Measurements from ENCODE around the gene MCC. TPM values are rescaled to one million over a fixed set of nuclear protein-coding genes. Genes with fewer than 3 reads are reported as not detected.

Gene MCC
- total RNA-seq, 3 donors from 2014 or later: 1.2 to 2.9 (median 2.5) TPM

DNA sequence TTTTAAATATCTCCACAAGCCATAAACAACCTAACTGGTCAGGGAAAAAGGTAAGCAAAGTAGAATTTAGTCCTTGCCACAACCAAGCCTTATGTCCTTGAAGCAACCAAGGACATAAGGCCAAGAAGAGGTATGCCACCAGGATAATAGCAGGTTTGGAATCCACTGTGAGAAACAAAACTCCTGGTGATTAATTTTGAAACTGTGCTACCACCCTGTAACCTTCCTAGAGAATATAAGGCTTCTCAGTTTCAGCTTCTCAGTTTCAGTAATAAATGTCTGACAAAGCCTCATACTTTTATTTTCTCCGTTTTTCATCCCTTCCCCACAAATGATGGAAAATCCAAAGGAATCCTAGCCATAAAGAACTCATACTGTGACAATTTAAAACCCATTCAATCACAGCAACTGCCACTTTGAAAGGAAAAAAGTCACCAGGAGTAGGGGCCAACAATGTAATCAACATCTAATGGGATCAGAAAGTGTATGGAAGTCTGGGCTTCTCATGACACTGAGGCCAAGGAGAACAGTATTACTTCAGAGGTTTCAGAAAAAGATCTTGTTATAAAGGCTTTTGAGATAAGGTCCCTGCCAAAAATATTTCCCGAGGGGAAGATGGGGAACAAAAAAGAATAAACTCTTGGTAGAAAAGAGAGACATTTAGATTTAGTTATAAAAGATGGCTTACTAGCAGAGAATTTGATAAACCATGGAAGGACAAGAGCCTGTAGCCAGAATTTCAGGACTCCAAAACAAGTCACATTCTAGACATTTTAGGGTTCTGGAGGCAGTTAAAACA, 242.6 kb downstream of the MCC start:
- DNase-seq: no peak
- Mint-ChIP-seq H3K27me3 (ENCODE audit: low read depth) (no peaks in the 10 kb centered on the region), H3K36me3 (ENCODE audit: insufficient read depth) (peaks cover 3% of the 10 kb centered on the region), H3K4me3 (no peak overlapping the region), H3K4me1 (ENCODE audit: low read depth) (no peaks in the 10 kb centered on the region), H3K9me3 (no peaks in the 10 kb centered on the region)
- no peak for ATAC-seq

DNA sequence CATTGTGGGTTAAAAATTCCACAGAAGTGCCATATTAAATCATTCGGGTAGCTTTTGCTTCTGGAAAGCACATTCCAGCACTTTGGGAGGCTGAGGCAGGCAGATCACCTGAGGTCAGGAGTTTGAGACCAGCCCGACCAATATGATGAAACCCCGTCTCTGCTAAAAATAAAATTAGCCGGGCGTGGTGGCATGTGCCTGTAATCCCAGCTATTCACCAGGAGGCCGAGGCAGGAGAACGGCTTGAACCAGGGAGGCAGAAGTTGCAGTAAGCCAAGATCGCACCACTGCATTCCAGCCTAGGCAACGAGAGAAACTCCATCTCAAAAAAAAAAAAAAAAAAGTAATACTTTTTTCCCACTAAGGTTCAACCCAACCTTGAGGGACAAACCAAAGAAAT, 243.3 kb downstream of the MCC start:
- Mint-ChIP-seq H3K27me3 (ENCODE audit: low read depth) (no peaks in the 10 kb centered on the region), H3K36me3 (ENCODE audit: insufficient read depth) (peaks cover 3% of the 10 kb centered on the region)

DNA sequence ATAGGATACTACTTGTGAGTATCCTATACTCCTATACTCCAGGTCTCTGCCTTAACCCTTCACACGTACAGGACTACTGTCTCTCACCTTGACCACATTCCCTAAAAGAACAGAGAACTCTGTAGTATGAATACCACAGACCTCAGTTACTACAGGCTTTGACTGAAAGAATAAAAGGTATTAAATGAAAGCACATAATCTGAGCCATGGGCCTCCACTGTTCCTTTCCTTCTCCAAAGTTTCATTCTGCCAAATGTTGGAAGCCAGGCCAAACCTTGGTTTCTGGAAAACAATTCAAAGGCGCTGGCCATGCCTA, 244.9 kb downstream of the MCC start:
- Mint-ChIP-seq H3K36me3 (ENCODE audit: insufficient read depth) (no peaks in the 10 kb centered on the region), H3K4me3 (no peak overlapping the region), H3K27me3 (ENCODE audit: low read depth) (no peaks in the 10 kb centered on the region), H3K9me3 (no peaks in the 10 kb centered on the region), H3K4me1 (ENCODE audit: low read depth) (no peaks in the 10 kb centered on the region)
- DNase-seq (no peak), ATAC-seq (no peak)

More for the DNA sequence above, 243.3 kb downstream of the MCC start:
- ATAC-seq: no peak
- no peak for DNase-seq
- Mint-ChIP-seq H3K4me1 (ENCODE audit: low read depth) (no peaks in the 10 kb centered on the region), H3K4me3 (no peak overlapping the region), H3K9me3 (no peaks in the 10 kb centered on the region)

DNA sequence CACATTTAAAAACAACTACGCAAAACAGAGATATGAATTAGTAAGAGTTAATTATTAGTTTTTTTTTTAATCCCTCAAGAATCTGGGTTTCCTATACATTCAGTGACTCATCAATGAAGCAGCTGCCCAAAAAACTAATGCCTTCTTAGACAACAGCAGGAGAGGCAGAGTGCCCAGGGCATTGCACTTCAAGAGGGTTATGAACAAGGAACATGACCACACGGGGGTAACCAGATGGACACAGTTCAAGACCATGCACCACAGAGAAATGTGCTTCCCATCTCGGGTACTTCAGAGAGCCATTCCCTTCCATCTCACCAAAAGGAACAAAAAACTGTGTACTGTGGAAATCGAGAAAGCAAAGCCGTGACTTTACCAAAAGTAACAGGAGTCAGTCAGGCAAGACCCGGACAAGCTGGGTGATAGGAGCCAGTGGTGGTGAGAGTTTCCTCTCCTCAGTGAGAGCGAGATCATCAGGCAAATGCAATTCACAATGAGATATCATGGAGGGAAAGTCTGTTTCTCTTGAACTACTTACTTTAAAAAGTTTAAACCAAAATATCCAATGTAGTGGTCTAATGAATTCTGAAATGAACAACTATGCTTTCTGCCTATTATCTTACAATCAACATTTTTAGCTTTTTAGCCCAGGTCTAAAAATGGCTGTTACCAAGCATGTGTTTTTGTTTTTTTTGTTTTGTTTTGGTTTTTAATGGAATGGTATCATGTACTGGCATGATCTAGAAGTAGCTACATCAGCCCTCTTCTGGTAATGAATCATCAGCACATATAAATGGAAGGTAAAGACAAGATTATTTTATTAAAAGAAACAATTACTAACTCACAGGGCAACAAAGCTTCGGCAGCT, 245.5 kb downstream of the MCC start:
- H3K27me3 Mint-ChIP-seq (ENCODE audit: low read depth): no peaks in the 10 kb centered on the region
- no peaks in the 10 kb centered on the region for H3K4me1 Mint-ChIP-seq (ENCODE audit: low read depth)
- H3K36me3 Mint-ChIP-seq (ENCODE audit: insufficient read depth): no peaks in the 10 kb centered on the region
- ATAC-seq: no peak
- no peaks in the 10 kb centered on the region for H3K9me3 Mint-ChIP-seq
- H3K4me3 Mint-ChIP-seq: no peak overlapping the region
- no peak for DNase-seq

DNA sequence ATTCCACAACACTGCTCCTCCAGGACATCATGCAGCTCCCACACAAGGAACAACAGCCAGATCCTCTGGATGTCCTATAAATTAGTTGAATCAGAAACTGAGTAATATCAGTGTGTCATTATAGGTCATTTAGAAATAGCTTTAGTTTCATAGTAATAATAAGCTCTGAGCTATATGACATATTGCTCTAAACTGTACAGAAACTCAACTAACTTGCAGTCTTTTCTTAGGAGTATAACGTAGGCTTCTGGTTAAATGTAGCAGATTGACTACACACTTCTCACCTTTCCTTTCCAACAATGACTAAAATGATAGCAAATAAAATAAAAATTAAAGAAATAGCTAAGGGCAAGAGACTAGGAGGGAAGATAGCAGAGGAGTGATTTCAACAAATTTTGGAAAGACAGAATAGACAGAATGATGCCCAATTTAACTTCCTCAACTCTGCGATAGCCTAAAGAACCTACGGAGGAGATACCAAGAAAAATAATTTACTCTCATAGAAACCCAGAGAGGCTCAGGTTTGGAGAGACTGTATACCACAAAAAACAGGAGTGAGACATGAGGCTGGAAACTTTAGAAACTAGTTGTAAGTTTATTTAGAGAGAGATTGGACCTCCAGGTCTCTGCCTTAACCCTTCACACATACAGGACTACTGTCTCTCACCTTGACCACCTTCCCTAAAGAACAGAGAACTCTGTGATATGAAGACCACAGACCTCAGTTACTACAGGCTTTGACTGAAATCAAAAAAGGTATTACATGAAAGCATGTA, 247.1 kb downstream of the MCC start:
- no peaks in the 10 kb centered on the region for H3K9me3 Mint-ChIP-seq

DNA sequence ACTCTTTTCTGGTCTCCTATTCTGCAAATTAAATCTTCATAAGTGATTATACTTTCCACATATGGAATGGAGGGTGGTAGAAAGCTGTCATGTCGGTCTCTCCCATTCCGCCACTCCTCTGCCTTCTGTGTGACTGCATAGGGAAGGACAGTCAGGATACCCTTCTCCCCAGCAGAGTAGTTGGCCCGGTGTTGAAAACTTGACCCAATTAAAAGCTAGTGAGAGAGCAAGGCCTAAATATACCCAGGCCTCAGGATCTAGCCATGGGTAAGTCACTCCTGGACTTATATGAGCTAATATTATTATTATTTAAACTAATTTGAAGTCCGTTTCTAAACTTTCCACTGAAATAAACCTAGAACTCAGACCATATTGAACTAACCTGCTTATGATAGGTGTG, 248.2 kb downstream of the MCC start:
- DNase-seq (no peak), ATAC-seq (no peak)
- no peak overlapping the region for H3K4me3 Mint-ChIP-seq
- H3K9me3 Mint-ChIP-seq: no peaks in the 10 kb centered on the region
- no peaks in the 10 kb centered on the region for H3K36me3 Mint-ChIP-seq (ENCODE audit: insufficient read depth)
- H3K4me1 Mint-ChIP-seq (ENCODE audit: low read depth): no peaks in the 10 kb centered on the region
- H3K27me3 Mint-ChIP-seq (ENCODE audit: low read depth): peaks cover 3% of the 10 kb centered on the region

More for the DNA sequence above, 247.1 kb downstream of the MCC start:
- peaks cover 3% of the 10 kb centered on the region for H3K27me3 Mint-ChIP-seq (ENCODE audit: low read depth)
- no peaks in the 10 kb centered on the region for H3K4me1 Mint-ChIP-seq (ENCODE audit: low read depth)
- no peaks in the 10 kb centered on the region for H3K36me3 Mint-ChIP-seq (ENCODE audit: insufficient read depth)
- ATAC-seq: no peak
- no peak overlapping the region for H3K4me3 Mint-ChIP-seq
- DNase-seq: no peak

DNA sequence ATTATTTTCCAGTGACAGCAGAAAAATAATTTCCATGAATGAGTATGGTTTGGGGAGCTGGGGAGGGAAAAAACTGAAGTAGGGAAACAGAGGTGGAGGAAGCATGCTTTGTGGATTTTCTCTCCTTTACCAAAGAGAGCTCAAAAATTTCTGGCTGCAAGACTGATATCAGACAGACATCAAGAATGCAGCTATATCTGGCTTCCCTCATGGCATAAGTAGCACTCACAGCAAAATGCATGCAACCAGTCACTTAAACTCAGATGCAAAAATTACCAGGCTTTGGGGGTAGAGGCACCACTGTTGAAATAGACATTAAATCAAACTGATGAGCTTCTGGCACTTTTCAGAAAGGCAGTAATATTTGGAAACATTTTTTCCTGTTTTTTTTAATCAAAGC, 250.4 kb downstream of the MCC start:
- Mint-ChIP-seq H3K9me3 (no peaks in the 10 kb centered on the region), H3K4me1 (ENCODE audit: low read depth) (peaks cover 2% of the 10 kb centered on the region), H3K27me3 (ENCODE audit: low read depth) (peaks cover 3% of the 10 kb centered on the region), H3K4me3 (no peak overlapping the region), H3K36me3 (ENCODE audit: insufficient read depth) (no peaks in the 10 kb centered on the region)
- DNase-seq (no peak), ATAC-seq (no peak)

DNA sequence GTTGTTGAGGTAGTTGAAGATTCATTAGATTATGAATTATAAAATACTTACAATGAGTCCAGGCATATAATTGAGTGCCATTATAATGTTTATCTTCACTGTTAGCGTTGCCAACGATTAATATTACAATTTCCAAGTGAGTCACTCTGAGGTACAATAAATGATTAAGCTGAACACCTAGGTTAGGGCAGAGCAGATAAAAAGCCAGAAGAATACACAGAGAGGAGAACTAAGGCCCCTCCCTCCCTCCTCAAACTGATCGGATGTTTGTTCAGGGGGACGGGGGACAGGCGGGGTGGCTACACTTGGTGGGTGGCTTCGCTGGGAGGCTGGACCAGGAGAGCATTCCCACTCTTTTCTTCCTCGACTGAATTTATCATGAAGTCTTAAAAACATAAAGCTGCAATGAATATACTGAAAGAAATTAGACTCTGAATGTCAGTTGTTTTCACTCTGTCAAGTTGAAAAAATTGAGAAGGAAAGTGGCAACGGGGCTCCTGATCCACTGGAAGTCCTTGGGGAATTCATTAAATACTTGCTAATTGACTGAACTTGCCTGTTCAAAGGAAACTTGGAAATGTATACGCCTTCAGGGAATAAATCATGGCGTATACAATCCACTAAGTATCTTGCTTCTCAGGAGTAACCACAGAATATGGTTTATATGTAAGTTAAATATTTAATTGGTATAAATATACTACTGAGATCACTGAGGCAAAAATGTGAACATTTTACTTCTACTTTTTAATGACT, 251.5 kb downstream of the MCC start:
- Mint-ChIP-seq H3K4me1 (ENCODE audit: low read depth) (peaks cover 2% of the 10 kb centered on the region), H3K4me3 (no peak overlapping the region), H3K9me3 (no peaks in the 10 kb centered on the region), H3K27me3 (ENCODE audit: low read depth) (peaks cover 3% of the 10 kb centered on the region), H3K36me3 (ENCODE audit: insufficient read depth) (no peaks in the 10 kb centered on the region)
- no peak for ATAC-seq
- no peak for DNase-seq

DNA sequence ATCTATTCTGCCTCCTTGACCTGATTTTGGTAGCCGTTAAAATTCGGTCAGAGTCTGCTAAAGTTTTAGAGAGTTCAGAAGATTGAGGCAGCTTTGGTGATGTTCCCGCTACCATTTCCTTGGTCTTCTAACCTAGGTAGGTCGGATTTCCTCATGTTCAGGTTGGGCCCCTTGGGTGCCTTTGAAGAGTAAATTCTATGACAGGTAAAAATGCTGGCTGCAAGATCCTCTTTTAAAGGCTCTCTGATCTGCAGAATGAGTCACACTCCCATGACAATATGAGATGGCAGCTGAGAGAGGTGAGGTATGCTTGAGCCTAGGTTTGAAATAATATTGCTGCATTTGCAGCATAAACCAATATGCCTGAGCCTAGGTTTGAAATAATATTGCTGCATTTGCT, 252.4 kb downstream of the MCC start:
- no peaks in the 10 kb centered on the region for H3K9me3 Mint-ChIP-seq
- DNase-seq (no peak), ATAC-seq (no peak)
- peaks cover 3% of the 10 kb centered on the region for H3K27me3 Mint-ChIP-seq (ENCODE audit: low read depth)
- no peaks in the 10 kb centered on the region for H3K36me3 Mint-ChIP-seq (ENCODE audit: insufficient read depth)
- peaks cover 2% of the 10 kb centered on the region for H3K4me1 Mint-ChIP-seq (ENCODE audit: low read depth)
- no peak overlapping the region for H3K4me3 Mint-ChIP-seq

DNA sequence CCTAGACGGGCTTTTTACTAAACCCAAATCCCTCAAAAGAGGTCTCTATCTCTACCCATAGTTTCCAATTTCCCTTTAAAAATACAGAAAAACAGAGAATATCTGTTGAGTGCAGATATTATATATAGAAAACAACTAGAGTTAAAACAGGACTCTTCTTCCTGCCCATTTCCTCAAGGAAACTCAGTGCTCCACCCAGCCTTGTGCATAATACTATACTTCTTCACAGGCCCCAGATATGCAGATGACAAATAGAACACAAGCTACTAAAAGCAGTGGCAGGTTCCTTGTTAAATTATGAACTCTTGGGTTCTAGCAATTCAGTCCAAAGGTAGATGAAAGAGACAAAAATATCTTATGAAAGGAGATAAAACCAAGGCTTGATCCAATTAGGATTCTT, 253.7 kb downstream of the MCC start:
- peaks cover 2% of the 10 kb centered on the region for H3K4me1 Mint-ChIP-seq (ENCODE audit: low read depth)
- H3K9me3 Mint-ChIP-seq: no peaks in the 10 kb centered on the region
- ATAC-seq (no peak), DNase-seq (no peak)
- peaks cover 3% of the 10 kb centered on the region for H3K27me3 Mint-ChIP-seq (ENCODE audit: low read depth)
- no peak overlapping the region for H3K4me3 Mint-ChIP-seq
- no peaks in the 10 kb centered on the region for H3K36me3 Mint-ChIP-seq (ENCODE audit: insufficient read depth)

DNA sequence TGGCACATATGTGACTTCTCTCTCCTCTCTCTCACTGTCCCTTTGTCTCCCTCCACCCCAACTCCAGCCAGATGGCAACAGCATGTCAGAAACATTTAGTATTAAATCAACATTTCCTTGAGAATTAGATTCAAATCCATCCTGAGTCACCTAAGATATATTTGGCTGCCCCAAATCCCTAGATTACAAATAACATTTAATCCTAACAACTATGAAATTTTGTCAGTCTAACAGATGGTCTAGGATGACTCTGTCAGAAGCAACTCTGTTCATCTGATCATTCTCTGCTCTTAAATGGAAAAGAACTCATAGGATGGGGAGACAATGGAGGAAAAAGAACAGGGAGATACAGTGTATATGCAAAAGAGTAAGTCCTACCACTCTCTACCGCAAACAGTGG, 254.6 kb downstream of the MCC start:
- Mint-ChIP-seq H3K4me3 (no peak overlapping the region), H3K27me3 (ENCODE audit: low read depth) (peaks cover 3% of the 10 kb centered on the region)

DNA sequence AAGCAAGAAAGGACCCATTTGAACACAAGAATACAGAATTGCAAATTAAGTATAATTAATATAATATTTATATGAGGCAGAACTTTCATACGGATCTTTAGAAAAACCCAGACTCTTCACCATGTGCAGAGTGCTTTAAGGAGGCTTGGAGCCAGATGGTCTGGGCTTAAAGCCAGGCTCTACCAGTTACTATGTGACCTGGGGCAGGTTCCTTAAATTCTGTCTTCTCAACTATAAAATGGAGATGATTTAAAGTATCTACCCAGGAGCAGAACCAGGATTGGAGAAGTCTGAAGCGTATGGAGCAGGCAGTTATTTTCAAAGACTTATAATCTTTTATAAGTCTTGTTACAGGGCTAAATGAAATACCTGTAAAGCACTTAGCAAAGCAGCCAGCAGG, 255.6 kb downstream of the MCC start:
- H3K36me3 Mint-ChIP-seq (ENCODE audit: insufficient read depth): no peaks in the 10 kb centered on the region
- DNase-seq: no peak
- no peaks in the 10 kb centered on the region for H3K9me3 Mint-ChIP-seq
- peaks cover 2% of the 10 kb centered on the region for H3K4me1 Mint-ChIP-seq (ENCODE audit: low read depth)
- no peak overlapping the region for H3K4me3 Mint-ChIP-seq
- no peak for ATAC-seq
- H3K27me3 Mint-ChIP-seq (ENCODE audit: low read depth): peaks cover 3% of the 10 kb centered on the region

More for the DNA sequence above, 254.6 kb downstream of the MCC start:
- peaks cover 2% of the 10 kb centered on the region for H3K4me1 Mint-ChIP-seq (ENCODE audit: low read depth)
- no peaks in the 10 kb centered on the region for H3K36me3 Mint-ChIP-seq (ENCODE audit: insufficient read depth)
- DNase-seq (no peak), ATAC-seq (no peak)
- H3K9me3 Mint-ChIP-seq: no peaks in the 10 kb centered on the region

DNA sequence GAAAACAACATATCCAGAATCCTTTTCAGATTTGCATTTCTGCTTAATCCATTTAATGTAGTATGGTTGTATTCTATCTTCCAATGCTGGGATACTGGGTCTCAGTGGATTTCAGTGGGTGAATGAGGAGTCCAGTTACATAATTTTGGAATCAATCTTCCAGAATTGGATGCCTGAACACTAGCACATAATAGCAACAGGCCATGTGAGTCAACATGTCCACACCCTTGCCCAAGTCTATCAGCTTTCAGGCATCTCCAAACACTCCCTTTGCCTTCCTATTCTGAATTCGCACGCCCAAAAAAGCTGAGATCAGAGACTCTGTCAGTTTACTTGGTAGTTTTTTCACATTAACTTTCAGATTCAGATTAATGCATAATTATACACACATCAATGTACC, 256.0 kb downstream of the MCC start:
- ATAC-seq (no peak), DNase-seq (no peak)
- Mint-ChIP-seq H3K27me3 (ENCODE audit: low read depth) (peaks cover 3% of the 10 kb centered on the region), H3K9me3 (no peaks in the 10 kb centered on the region), H3K4me1 (ENCODE audit: low read depth) (peaks cover 2% of the 10 kb centered on the region), H3K36me3 (ENCODE audit: insufficient read depth) (no peaks in the 10 kb centered on the region), H3K4me3 (no peak overlapping the region)

DNA sequence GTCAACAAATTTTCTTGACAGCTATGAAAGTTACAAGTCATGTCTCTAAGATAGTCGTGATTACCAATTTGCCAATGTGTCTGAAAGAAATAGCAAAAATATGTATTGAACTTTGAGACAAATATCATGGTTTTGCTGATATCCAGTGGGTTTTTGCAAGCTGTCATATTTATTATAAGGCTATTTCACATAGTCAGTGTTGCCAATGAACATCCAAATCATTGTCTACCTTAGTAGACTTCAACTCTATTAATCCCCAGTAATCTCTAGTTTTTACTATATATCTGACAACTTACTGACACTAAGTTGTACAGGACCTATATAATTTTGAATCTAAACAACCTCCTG, 256.6 kb downstream of the MCC start:
- no peak overlapping the region for H3K4me3 Mint-ChIP-seq
- H3K9me3 Mint-ChIP-seq: no peaks in the 10 kb centered on the region
- peaks cover 2% of the 10 kb centered on the region for H3K4me1 Mint-ChIP-seq (ENCODE audit: low read depth)
- DNase-seq (no peak), ATAC-seq (no peak)
- no peaks in the 10 kb centered on the region for H3K36me3 Mint-ChIP-seq (ENCODE audit: insufficient read depth)
- peaks cover 3% of the 10 kb centered on the region for H3K27me3 Mint-ChIP-seq (ENCODE audit: low read depth)
